Smooth muscle cell (in vitro differentiated cells): Measurements from ENCODE around the gene ANKS1B. TPM values are rescaled to one million over a fixed set of nuclear protein-coding genes. Genes with fewer than 3 reads are reported as not detected.

Experiments used
- DNase-seq: peaks from one replicate; lab custom pipeline; 2025; ENCODE audit not compliant: unreplicated experiment; lab: John Stamatoyannopoulos, UW
- H2AFZ ChIP-seq: fragments of 200-600 bp; sonication (generic); 2 replicates; pipeline ENCODE4 v1.6.0; 2016; ENCODE audit warnings: antibody characterized with exemption, low read depth, mild to moderate bottlenecking
- H3F3A ChIP-seq: fragments of 200-600 bp; sonication (generic); 2 replicates; pipeline ENCODE4 v1.6.0; 2017; ENCODE audit warnings: antibody characterized with exemption, low read depth
- H3K27ac ChIP-seq: fragments of 200-600 bp; sonication (generic); 2 replicates; pipeline ENCODE4 v1.5.1; 2016; ENCODE audit warnings: low read depth, mild to moderate bottlenecking
- H3K27me3 ChIP-seq: fragments of 200-600 bp; sonication (generic); 2 replicates; pipeline ENCODE4 v1.6.1; 2016; ENCODE audit warnings: low read depth, mild to moderate bottlenecking
- H3K36me3 ChIP-seq: fragments of 200-600 bp; sonication (generic); 2 replicates; pipeline ENCODE4 v1.5.1; 2016; ENCODE audit warnings: low read depth
- H3K4me1 ChIP-seq: fragments of 200-600 bp; sonication (generic); 2 replicates; pipeline ENCODE4 v1.5.1; 2016; ENCODE audit warnings: low read depth
- H3K4me2 ChIP-seq: fragments of 200-600 bp; sonication (generic); 2 replicates; pipeline ENCODE4 v1.6.0; 2016; ENCODE audit warnings: mild to moderate bottlenecking
- H3K4me3 ChIP-seq: fragments of 200-600 bp; sonication (generic); 2 replicates; pipeline ENCODE4 v1.5.1; 2016; ENCODE audit warnings: mild to moderate bottlenecking
- H3K79me2 ChIP-seq: fragments of 200-600 bp; sonication (generic); 2 replicates; pipeline ENCODE4 v1.6.0; 2016; ENCODE audit warnings: low read depth, mild to moderate bottlenecking
- H3K9ac ChIP-seq: fragments of 200-600 bp; sonication (generic); 2 replicates; pipeline ENCODE4 v1.6.0; 2016; ENCODE audit warnings: low read depth
- H3K9me3 ChIP-seq: fragments of 200-600 bp; sonication (generic); replicated peaks from 2 replicates; pipeline ENCODE4 v1.5.1; 2016; ENCODE audit warnings: low read depth
- H4K20me1 ChIP-seq: fragments of 200-600 bp; sonication (generic); 2 replicates; pipeline ENCODE4 v1.6.0; 2016; ENCODE audit warnings: low read depth
- CTCF ChIP-seq: fragments of 200-600 bp; sonication (generic); IDR thresholded peaks from 2 replicates; pipeline ENCODE4 v1.5.1; 2017; ENCODE audit warnings: borderline replicate concordance, mild to moderate bottlenecking, antibody characterized with exemption; ENCODE audit not compliant: insufficient read depth, poor library complexity, severe bottlenecking
- WGBS: methylation state at CpG from one replicate; pipeline ENCODE4 v1.1.7; 2016; ENCODE audit warnings: low lambda C conversion rate; 5-methylcytosine and 5-hydroxymethylcytosine counted together
- polyA plus RNA-seq: library from polyadenylated mRNA; unstranded; fragments of >200 nt; fragmentation: Nextera tagmentation; extraction: Ambion mirVana; gene quantifications from 2 replicates; pipeline ENCODE4 v1.2.1, GENCODE V29; 2016
- total RNA-seq: library from RNA; depleted of rRNA; stranded (reverse); fragments of >200 nt; gene quantifications from 2 replicates; pipeline ENCODE4 v1.2.3, GENCODE V29; 2014

The ANKS1B gene
- total and polyA plus RNA-seq, 2 experiments from 2014 or later, result 0.47 to 7.3 TPM

GRCh38 chr12:99486277-99486676 is 498.5 kb downstream of the ANKS1B start:
- DNase-seq, result no peak
- H2AFZ ChIP-seq, result no peak overlapping the region
- no peak overlapping the region for H3K4me2 ChIP-seq
- no peaks in the 10 kb centered on the region for H3K36me3 ChIP-seq
- H3K27ac ChIP-seq, result no peak overlapping the region
- TF ChIP-seq CTCF, result no peak
- no peaks in the 10 kb centered on the region for H3K79me2 ChIP-seq
- no peak overlapping the region for H3K9ac ChIP-seq
- H4K20me1 ChIP-seq, result no peaks in the 10 kb centered on the region
- no peak overlapping the region for H3K4me3 ChIP-seq
- no peaks in the 10 kb centered on the region for H3K9me3 ChIP-seq
- H3K4me1 ChIP-seq, result no peaks in the 10 kb centered on the region
- WGBS, result 97% methylated on average over 1 of the region's 1 CpG
- no peaks in the 10 kb centered on the region for H3K27me3 ChIP-seq
- no peaks in the 10 kb centered on the region for H3F3A ChIP-seq

GRCh38 chr12:99479149-99479548 is 505.6 kb downstream of the ANKS1B start:
- Histone ChIP-seq H3K36me3 (no peaks in the 10 kb centered on the region), H3F3A (no peaks in the 10 kb centered on the region), H3K27ac (no peak overlapping the region), H3K4me1 (no peaks in the 10 kb centered on the region), H2AFZ (no peak overlapping the region), H3K79me2 (no peaks in the 10 kb centered on the region), H3K4me3 (no peak overlapping the region), H4K20me1 (no peaks in the 10 kb centered on the region), H3K27me3 (no peaks in the 10 kb centered on the region), H3K9ac (no peak overlapping the region), H3K4me2 (no peak overlapping the region), H3K9me3 (no peaks in the 10 kb centered on the region)
- TF ChIP-seq CTCF, result no peak
- no peak for DNase-seq

GRCh38 chr12:99476956-99477355 is 507.8 kb downstream of the ANKS1B start:
- Histone ChIP-seq H3F3A (no peaks in the 10 kb centered on the region), H2AFZ (no peak overlapping the region), H3K9me3 (no peaks in the 10 kb centered on the region), H3K4me2 (no peak overlapping the region), H3K9ac (no peak overlapping the region), H3K79me2 (no peaks in the 10 kb centered on the region), H3K4me3 (no peak overlapping the region), H4K20me1 (no peaks in the 10 kb centered on the region), H3K4me1 (no peaks in the 10 kb centered on the region), H3K27me3 (no peaks in the 10 kb centered on the region), H3K27ac (no peak overlapping the region), H3K36me3 (no peaks in the 10 kb centered on the region)
- WGBS, result 56% methylated on average over 2 of the region's 2 CpGs
- no peak for TF ChIP-seq CTCF
- no peak for DNase-seq

- Histone ChIP-seq H3K9me3 (peaks cover 5% of the 10 kb centered on the region), H3K27ac (no peak overlapping the region), H3F3A (peaks cover 12% of the 10 kb centered on the region), H3K4me2 (peak overlapping the region; percentile 79), H3K9ac (no peak overlapping the region), H3K79me2 (no peaks in the 10 kb centered on the region), H3K36me3 (no peaks in the 10 kb centered on the region), H2AFZ (no peak overlapping the region), H3K4me3 (no peak overlapping the region), H3K27me3 (no peaks in the 10 kb centered on the region), H3K4me1 (peaks cover 11% of the 10 kb centered on the region), H4K20me1 (no peaks in the 10 kb centered on the region)
- WGBS, result 46% methylated on average over 4 of the region's 4 CpGs
- TF ChIP-seq CTCF, result no peak
- DNase-seq, result no peak
Observed at GRCh38 chr12:99455350-99456035, 529.2 kb downstream of the ANKS1B start.
